ENCODE results near the gene DUSP6.

- TF ChIP-seq POLR2A (IDR thresholded peaks at IDR 0.05; ENCODE audit: low read depth, low read length) (no peak), POLR2AphosphoS5 (IDR thresholded peaks at IDR 0.05; ENCODE audit: low read depth, low read length) (no peak), TAF1 (IDR thresholded peaks at IDR 0.05; ENCODE audit: borderline replicate concordance, low read depth, low read length) (no peak)
These were observed 30.0 kb upstream of the DUSP6 start for GRCh38 chr12:89382328-89382727.
